ENCODE results near the gene TMEM81. TPM values are rescaled to one million over a fixed set of nuclear protein-coding genes. Genes with fewer than 3 reads are reported as not detected.

Gene TMEM81
- total RNA-seq, 1 experiment from 2014 or later, result 5.4 TPM

- TF ChIP-seq EZH2 (IDR thresholded peaks at IDR 0.05; ENCODE audit: low read depth), result no peak
- no peak for TF ChIP-seq CTCF (conservative IDR thresholded peaks at IDR 0.05)
- H2AFZ ChIP-seq, result no peak overlapping the region
- ChIA-PET CTCF (no interaction called here), POLR2A (ENCODE audit: unreplicated experiment) (no interaction called here)
- H3K4me2 ChIP-seq, result no peak overlapping the region
- H3F3A ChIP-seq (ENCODE audit: insufficient read depth, low read depth), result no peaks in the 10 kb centered on the region
- H3K4me3 ChIP-seq, result no peak overlapping the region
- no peaks in the 10 kb centered on the region for H3K79me2 ChIP-seq (ENCODE audit: low read depth)
- no peak for DNase-seq
- no peak overlapping the region for H3K27ac ChIP-seq
- intact Hi-C loops (cut with micrococcal nuclease; ENCODE audit: unreplicated experiment), result no loop called here
- no peaks in the 10 kb centered on the region for H3K36me3 ChIP-seq (ENCODE audit: low read depth)
- no peaks in the 10 kb centered on the region for H3K9me3 ChIP-seq (ENCODE audit: insufficient read depth, low read depth)
- H3K4me1 ChIP-seq (replicated peaks; ENCODE audit: insufficient read depth), result no peaks in the 10 kb centered on the region
- BruUV-seq (replicated peaks), result no TSS peak
- H4K20me1 ChIP-seq (ENCODE audit: insufficient read depth), result no peaks in the 10 kb centered on the region
- H3K27me3 ChIP-seq (ENCODE audit: insufficient read depth, low read depth), result peaks cover 98% of the 10 kb centered on the region
- no peaks in the 10 kb centered on the region for H3K9me2 ChIP-seq (ENCODE audit: insufficient read depth)
These were observed 37.4 kb downstream of the TMEM81 start for GRCh38 chr1:205046870-205047269.

GRCh38 chr1:205045146-205045545 lies 39.1 kb downstream of the TMEM81 start:
- Histone ChIP-seq H3K4me1 (replicated peaks; ENCODE audit: insufficient read depth) (no peaks in the 10 kb centered on the region), H3K4me3 (no peak overlapping the region), H4K20me1 (ENCODE audit: insufficient read depth) (no peaks in the 10 kb centered on the region), H2AFZ (no peak overlapping the region), H3K27me3 (ENCODE audit: insufficient read depth, low read depth) (peaks cover 98% of the 10 kb centered on the region), H3K36me3 (ENCODE audit: low read depth) (no peaks in the 10 kb centered on the region), H3K4me2 (no peak overlapping the region), H3F3A (ENCODE audit: insufficient read depth, low read depth) (no peaks in the 10 kb centered on the region), H3K9me2 (ENCODE audit: insufficient read depth) (no peaks in the 10 kb centered on the region), H3K9me3 (ENCODE audit: insufficient read depth, low read depth) (no peaks in the 10 kb centered on the region), H3K27ac (no peak overlapping the region), H3K79me2 (ENCODE audit: low read depth) (no peaks in the 10 kb centered on the region)
- no peak for DNase-seq
- TF ChIP-seq EZH2 (IDR thresholded peaks at IDR 0.05; ENCODE audit: low read depth), result no peak; the same call in 1 of the 2 replicates
- no peak for TF ChIP-seq CTCF (conservative IDR thresholded peaks at IDR 0.05)
- BruUV-seq (replicated peaks), result no TSS peak
- POLR2A ChIA-PET (ENCODE audit: unreplicated experiment), result no interaction called here
- intact Hi-C loops (cut with micrococcal nuclease; ENCODE audit: unreplicated experiment), result no loop called here
- CTCF ChIA-PET, result no interaction called here

- DNase-seq, result no peak
- CTCF ChIA-PET, result no interaction called here
- TF ChIP-seq CTCF (conservative IDR thresholded peaks at IDR 0.05), result no peak
These were observed 39.5 kb downstream of the TMEM81 start for GRCh38 chr1:205044741-205045140.

More at GRCh38 chr1:205044741-205045140, 39.5 kb downstream of the TMEM81 start:
- H3K9me3 ChIP-seq (ENCODE audit: insufficient read depth, low read depth), result no peaks in the 10 kb centered on the region
- no peaks in the 10 kb centered on the region for H3K9me2 ChIP-seq (ENCODE audit: insufficient read depth)
- peaks cover 98% of the 10 kb centered on the region for H3K27me3 ChIP-seq (ENCODE audit: insufficient read depth, low read depth)
- H3K4me3 ChIP-seq, result no peak overlapping the region
- H3K27ac ChIP-seq, result no peak overlapping the region
- no peaks in the 10 kb centered on the region for H4K20me1 ChIP-seq (ENCODE audit: insufficient read depth)
- H2AFZ ChIP-seq, result no peak overlapping the region
- no peaks in the 10 kb centered on the region for H3K36me3 ChIP-seq (ENCODE audit: low read depth)
- H3K4me1 ChIP-seq (replicated peaks; ENCODE audit: insufficient read depth), result no peaks in the 10 kb centered on the region
- POLR2A ChIA-PET (ENCODE audit: unreplicated experiment), result no interaction called here
- no peak overlapping the region for H3K4me2 ChIP-seq
- H3K79me2 ChIP-seq (ENCODE audit: low read depth), result no peaks in the 10 kb centered on the region
- no peaks in the 10 kb centered on the region for H3F3A ChIP-seq (ENCODE audit: insufficient read depth, low read depth)
- no TSS peak for BruUV-seq (replicated peaks)
- intact Hi-C loops (cut with micrococcal nuclease; ENCODE audit: unreplicated experiment), result no loop called here

All from PC-9 (cell line).